Mesothelial cell of epicardium (in vitro differentiated cells): ENCODE measurements around the gene CACNB4. TPM values are rescaled to one million over a fixed set of nuclear protein-coding genes. Genes with fewer than 3 reads are reported as not detected.

Experiments used
- DNase-seq, 2 experiments: peaks; one replicate each; pipeline ENCODE4 v3.0.0; 2021; ENCODE audit warnings: low spot score in 2 of 2; ENCODE audit not compliant: unreplicated experiment in 2 of 2
- H3K27ac Mint-ChIP-seq: 2 replicates; pipeline ENCODE4 v1.8.0; 2021; ENCODE audit warnings: mixed read lengths
- H3K27me3 Mint-ChIP-seq: 2 replicates; pipeline ENCODE4 v1.8.0; 2021; ENCODE audit warnings: low read depth, mixed read lengths
- H3K36me3 Mint-ChIP-seq: 2 replicates; pipeline ENCODE4 v1.8.0; 2021; ENCODE audit warnings: mixed read lengths
- H3K4me1 Mint-ChIP-seq: 2 replicates; pipeline ENCODE4 v1.8.0; 2021; ENCODE audit warnings: mixed read lengths
- H3K4me3 Mint-ChIP-seq: 2 replicates; pipeline ENCODE4 v1.8.0; 2021; ENCODE audit warnings: mild to moderate bottlenecking, moderate library complexity, mixed read lengths
- H3K9me3 Mint-ChIP-seq: 2 replicates; pipeline ENCODE4 v1.8.0; 2021; ENCODE audit warnings: mixed read lengths
- CTCF ChIP-seq: fragments of 200-600 bp; sonication (generic); IDR thresholded peaks from one replicate; pipeline ENCODE4 v1.5.0; 2021; ENCODE audit warnings: antibody characterized with exemption; ENCODE audit not compliant: unreplicated experiment
- total RNA-seq: library from RNA; stranded (reverse); gene quantifications from 3 replicates; pipeline ENCODE4 v1.2.1, GENCODE V29; 2021

The CACNB4 gene
- total RNA-seq, 1 donor from 2014 or later = 4.1 TPM

GRCh38 chr2:151983221-151983620 lies 115.6 kb downstream of the CACNB4 start:
- Mint-ChIP-seq H3K27me3 (no peaks in the 10 kb centered on the region), H3K9me3 (peaks cover 7% of the 10 kb centered on the region), H3K4me3 (no peak overlapping the region), H3K4me1 (peaks cover 7% of the 10 kb centered on the region), H3K36me3 (no peaks in the 10 kb centered on the region), H3K27ac (no peak overlapping the region)
- no peak for TF ChIP-seq CTCF
- no peak for DNase-seq

- Mint-ChIP-seq H3K36me3 (no peaks in the 10 kb centered on the region), H3K27me3 (no peaks in the 10 kb centered on the region), H3K4me3 (no peak overlapping the region), H3K4me1 (peaks cover 7% of the 10 kb centered on the region), H3K9me3 (peaks cover 7% of the 10 kb centered on the region), H3K27ac (no peak overlapping the region)
- no peak for DNase-seq
- TF ChIP-seq CTCF = no peak
Measured at GRCh38 chr2:151981886-151982285, 117.0 kb downstream of the CACNB4 start.

GRCh38 chr2:151979694-151980093 lies 119.2 kb downstream of the CACNB4 start:
- Mint-ChIP-seq H3K27me3 (peaks cover 7% of the 10 kb centered on the region), H3K27ac (no peak overlapping the region), H3K9me3 (peaks cover 7% of the 10 kb centered on the region), H3K4me3 (no peak overlapping the region), H3K4me1 (peaks cover 7% of the 10 kb centered on the region), H3K36me3 (no peaks in the 10 kb centered on the region)
- TF ChIP-seq CTCF = no peak
- DNase-seq = no peak

GRCh38 chr2:151978709-151979108 lies 120.1 kb downstream of the CACNB4 start:
- Mint-ChIP-seq H3K27me3 (peaks cover 7% of the 10 kb centered on the region), H3K27ac (no peak overlapping the region), H3K4me3 (no peak overlapping the region), H3K9me3 (peaks cover 7% of the 10 kb centered on the region), H3K4me1 (peaks cover 7% of the 10 kb centered on the region), H3K36me3 (no peaks in the 10 kb centered on the region)
- DNase-seq = no peak
- no peak for TF ChIP-seq CTCF

GRCh38 chr2:151977631-151978030 lies 121.2 kb downstream of the CACNB4 start:
- Mint-ChIP-seq H3K36me3 (no peaks in the 10 kb centered on the region), H3K4me1 (peaks cover 9% of the 10 kb centered on the region), H3K27ac (no peak overlapping the region), H3K27me3 (peaks cover 7% of the 10 kb centered on the region), H3K4me3 (no peak overlapping the region), H3K9me3 (peaks cover 7% of the 10 kb centered on the region)
- no peak for DNase-seq
- no peak for TF ChIP-seq CTCF

GRCh38 chr2:151976945-151977353 lies 121.9 kb downstream of the CACNB4 start:
- no peak for DNase-seq
- TF ChIP-seq CTCF = no peak
- Mint-ChIP-seq H3K36me3 (no peaks in the 10 kb centered on the region), H3K4me3 (no peak overlapping the region), H3K27ac (no peak overlapping the region), H3K27me3 (peaks cover 7% of the 10 kb centered on the region), H3K9me3 (peaks cover 7% of the 10 kb centered on the region), H3K4me1 (peaks cover 9% of the 10 kb centered on the region)
